Measurements from ENCODE around the gene NPIPA5. TPM values are rescaled to one million over a fixed set of nuclear protein-coding genes. Genes with fewer than 3 reads are reported as not detected.
"Not testable (repeated sequence)": the region's sequence is repeated elsewhere in the genome, so short reads cannot be mapped to it uniquely, and the experiment has no call there.

The NPIPA5 gene
- total RNA-seq, 1 donor from 2014 or later = 9.7 TPM

GRCh38 chr16:15417197-15417596 is 39.1 kb upstream of the NPIPA5 start:
- DNase-seq (ENCODE audit: low read depth) = no peak

GRCh38 chr16:15415511-15415985 is 37.5 kb upstream of the NPIPA5 start:
- TF ChIP-seq CTCF (IDR thresholded peaks at IDR 0.05; ENCODE audit: insufficient read depth, low read length, poor library complexity, severe bottlenecking) = no peak
- Histone ChIP-seq H3K36me3 (ENCODE audit: control insufficient read depth, insufficient read depth, low read length) (no peaks in the 10 kb centered on the region), H3K27me3 (ENCODE audit: control insufficient read depth, insufficient read depth, low read length) (no peaks in the 10 kb centered on the region), H3K4me3 (ENCODE audit: low read depth, low read length) (no peak overlapping the region)
- no peak for DNase-seq (ENCODE audit: low read depth)

More at GRCh38 chr16:15417197-15417596, 39.1 kb upstream of the NPIPA5 start:
- no peaks in the 10 kb centered on the region for H3K36me3 ChIP-seq (ENCODE audit: control insufficient read depth, insufficient read depth, low read length)
- TF ChIP-seq CTCF (IDR thresholded peaks at IDR 0.05; ENCODE audit: insufficient read depth, low read length, poor library complexity, severe bottlenecking) = no peak
- no peak overlapping the region for H3K4me3 ChIP-seq (ENCODE audit: low read depth, low read length)
- no peaks in the 10 kb centered on the region for H3K27me3 ChIP-seq (ENCODE audit: control insufficient read depth, insufficient read depth, low read length)

GRCh38 chr16:15409476-15409875 is 31.4 kb upstream of the NPIPA5 start:
- H3K36me3 ChIP-seq (ENCODE audit: control insufficient read depth, insufficient read depth, low read length); H3K4me3 ChIP-seq (ENCODE audit: low read depth, low read length); DNase-seq (ENCODE audit: low read depth); H3K27me3 ChIP-seq (ENCODE audit: control insufficient read depth, insufficient read depth, low read length): not testable (repeated sequence)

- not testable (repeated sequence) for DNase-seq (ENCODE audit: low read depth); H3K27me3 ChIP-seq (ENCODE audit: control insufficient read depth, insufficient read depth, low read length); H3K36me3 ChIP-seq (ENCODE audit: control insufficient read depth, insufficient read depth, low read length); H3K4me3 ChIP-seq (ENCODE audit: low read depth, low read length)
Measured at GRCh38 chr16:15407756-15408155, 29.7 kb upstream of the NPIPA5 start.

GRCh38 chr16:15404792-15405191 is 26.7 kb upstream of the NPIPA5 start:
- Histone ChIP-seq H3K36me3 (ENCODE audit: control insufficient read depth, insufficient read depth, low read length) (no peaks in the 10 kb centered on the region), H3K4me3 (ENCODE audit: low read depth, low read length) (no peak overlapping the region), H3K27me3 (ENCODE audit: control insufficient read depth, insufficient read depth, low read length) (no peaks in the 10 kb centered on the region)
- no peak for DNase-seq (ENCODE audit: low read depth)
- no peak for TF ChIP-seq CTCF (IDR thresholded peaks at IDR 0.05; ENCODE audit: insufficient read depth, low read length, poor library complexity, severe bottlenecking)

- not testable (repeated sequence) for H3K4me3 ChIP-seq (ENCODE audit: low read depth, low read length); DNase-seq (ENCODE audit: low read depth); H3K27me3 ChIP-seq (ENCODE audit: control insufficient read depth, insufficient read depth, low read length); H3K36me3 ChIP-seq (ENCODE audit: control insufficient read depth, insufficient read depth, low read length)
Measured at GRCh38 chr16:15404091-15404490, 26.0 kb upstream of the NPIPA5 start.

- no peak overlapping the region for H3K4me3 ChIP-seq (ENCODE audit: low read depth, low read length)
- H3K27me3 ChIP-seq (ENCODE audit: control insufficient read depth, insufficient read depth, low read length) = no peaks in the 10 kb centered on the region
- H3K36me3 ChIP-seq (ENCODE audit: control insufficient read depth, insufficient read depth, low read length) = no peaks in the 10 kb centered on the region
- no peak for DNase-seq (ENCODE audit: low read depth)
- no peak for TF ChIP-seq CTCF (IDR thresholded peaks at IDR 0.05; ENCODE audit: insufficient read depth, low read length, poor library complexity, severe bottlenecking)
Measured at GRCh38 chr16:15403392-15403995, 25.4 kb upstream of the NPIPA5 start.
